Measurements from ENCODE around the gene EEA1. TPM values are rescaled to one million over a fixed set of nuclear protein-coding genes. Genes with fewer than 3 reads are reported as not detected.

The EEA1 gene
- total RNA-seq, 1 experiment from 2014 or later, result 14.9 TPM

- H2BK120ac ChIP-seq (ENCODE audit: low read depth, low read length, poor library complexity, severe bottlenecking), result no peak overlapping the region
- no peaks in the 10 kb centered on the region for H3K23me2 ChIP-seq (ENCODE audit: insufficient read length, low read depth, low read length, poor library complexity, severe bottlenecking)
- peaks cover 12 to 29% (median 14%) of the 10 kb centered on the region in 3 experiments for H3K36me3 Mint-ChIP-seq (ENCODE audit: insufficient read depth in 1 of 3, low read depth in 3 of 3)
- no peak overlapping the region for H3K4me3 Mint-ChIP-seq
- no peak overlapping the region for H2BK12ac ChIP-seq (ENCODE audit: insufficient read length, low read depth, low read length)
- H2AFZ ChIP-seq (ENCODE audit: low read length), result no peak overlapping the region
- H3K9me3 ChIP-seq (ENCODE audit: control insufficient read depth, low read depth, low read length), result no peaks in the 10 kb centered on the region
- H3K79me1 ChIP-seq (ENCODE audit: insufficient read depth, low read depth, low read length, poor library complexity, severe bottlenecking), result no peaks in the 10 kb centered on the region
- no peak overlapping the region for H3K18ac ChIP-seq (ENCODE audit: insufficient read length, low read depth, low read length)
- H3K27me3 ChIP-seq (ENCODE audit: insufficient read depth, low read length), result no peaks in the 10 kb centered on the region
- H3K4ac ChIP-seq (ENCODE audit: low read depth, low read length), result no peak overlapping the region
- peaks cover 0 to 7% of the 10 kb centered on the region in 2 experiments; a peak in 2 of 5 replicates for H3K9me3 Mint-ChIP-seq
- H3K27ac ChIP-seq (ENCODE audit: insufficient read length, low read depth, low read length), result no peak overlapping the region
- H3K9ac ChIP-seq (ENCODE audit: extremely low read depth, insufficient read length, low read length), result no peak overlapping the region
- H3K4me2 ChIP-seq (ENCODE audit: insufficient read depth, insufficient read length, low read length), result no peak overlapping the region
- no peak overlapping the region for H4K5ac ChIP-seq (ENCODE audit: insufficient read length, low read depth, low read length)
- no peaks in the 10 kb centered on the region for H3K4me1 ChIP-seq (ENCODE audit: insufficient read depth, low read length)
- no peak overlapping the region for H3K14ac ChIP-seq (ENCODE audit: insufficient read depth, low read length)
- no peak overlapping the region for H3K23ac ChIP-seq (ENCODE audit: insufficient read length, low read depth, low read length)
- no peak overlapping the region for H2BK5ac ChIP-seq (ENCODE audit: insufficient read length, low read length)
- H3T11ph ChIP-seq (ENCODE audit: low read length), result no peak overlapping the region
- H2BK15ac ChIP-seq (ENCODE audit: low read depth, low read length), result no peak overlapping the region
- no peaks in the 10 kb centered on the region for H3K79me2 ChIP-seq (ENCODE audit: insufficient read depth, low read length)
- no peak overlapping the region for H2BK20ac ChIP-seq (ENCODE audit: low read depth, low read length, poor library complexity, severe bottlenecking)
- no peak for DNase-seq
- H4K20me1 ChIP-seq (ENCODE audit: control insufficient read depth, insufficient read depth, insufficient read length), result no peaks in the 10 kb centered on the region
- H4K91ac ChIP-seq (ENCODE audit: insufficient read length, low read depth, low read length), result no peak overlapping the region
- no peak overlapping the region for H4K8ac ChIP-seq (replicated peaks; ENCODE audit: insufficient read length, low read depth, low read length)
- H2AK5ac ChIP-seq (ENCODE audit: insufficient read length, low read length), result no peak overlapping the region
- TF ChIP-seq CTCF (conservative IDR thresholded peaks at IDR 0.05), result no peak
- H3K4me1 Mint-ChIP-seq, result no peaks in the 10 kb centered on the region
- no peak overlapping the region for H3K56ac ChIP-seq (ENCODE audit: insufficient read length, low read depth, low read length)
- no peak overlapping the region for H3K27ac Mint-ChIP-seq
- no peaks in the 10 kb centered on the region for H3K27me3 Mint-ChIP-seq (ENCODE audit: low read depth)
These were observed 132.4 kb downstream of the EEA1 start for GRCh38 chr12:92796650-92797049.

All from H9 (cell line).